K562 (cell line): Measurements from ENCODE around the gene PPP4C. TPM values are rescaled to one million over a fixed set of nuclear protein-coding genes. Genes with fewer than 3 reads are reported as not detected.
A peak's percentile ranks its signal among the peaks of the same experiment; 100 is the strongest.

Experiments used
- ADNP ChIP-seq: fragments of 200-800 bp; sonication (Bioruptor generic); IDR thresholded peaks from 2 replicates; pipeline ENCODE4 v1.6.1; 2016; ENCODE audit warnings: missing genetic modification characterization, missing compliant biosample characterization
- CREB3 ChIP-seq: fragments of 450-650 bp; conservative IDR thresholded peaks from 2 replicates; pipeline ENCODE4 v1.6.1; 2016; ENCODE audit warnings: missing genetic modification characterization, low read depth, mild to moderate bottlenecking, missing compliant biosample characterization, moderate library complexity
- IRF2 ChIP-seq: sonication (generic); formaldehyde crosslinking; IDR thresholded peaks from 2 replicates; pipeline ENCODE4 v1.8.1; 2022; ENCODE audit warnings: mild to moderate bottlenecking, missing genetic modification reagents
- MAX ChIP-seq: sonication (generic); formaldehyde crosslinking; IDR thresholded peaks from 2 replicates; pipeline ENCODE4 v1.9.0; 2022; ENCODE audit warnings: mild to moderate bottlenecking, missing genetic modification reagents
- MCM5 ChIP-seq: fragments of 450-650 bp; IDR thresholded peaks from 2 replicates; pipeline ENCODE4 v1.6.1; 2016; ENCODE audit warnings: low read depth
- MNT ChIP-seq, 2 experiments: fragments of 450-650 bp; conservative IDR thresholded peaks; 2 replicates each; pipeline ENCODE4 v1.6.1; 2017; ENCODE audit warnings: mild to moderate bottlenecking in 2 of 2, moderate library complexity in 2 of 2
- NCOA1 ChIP-seq: fragments of 450-650 bp; IDR thresholded peaks from 2 replicates; pipeline ENCODE4 v1.6.1; 2016; ENCODE audit warnings: low read depth
- NCOA4 ChIP-seq: fragments of 450-650 bp; IDR thresholded peaks from 2 replicates; pipeline ENCODE4 v1.6.1; 2018; ENCODE audit warnings: mild to moderate bottlenecking; ENCODE audit not compliant: partially characterized antibody
- NFXL1 ChIP-seq: fragments of 450-650 bp; formaldehyde crosslinking; IDR thresholded peaks from 2 replicates; pipeline ENCODE4 v1.4.0; 2021; ENCODE audit warnings: mild to moderate bottlenecking
- RCOR1 ChIP-seq, 2 experiments: IDR thresholded peaks; 2 replicates each; pipeline ENCODE4 v1.6.1; 2012; ENCODE audit warnings: low read depth in 2 of 2, low read length in 2 of 2, borderline replicate concordance in 1 of 2, improper control_type of control experiment in 1 of 2
- SIN3B ChIP-seq: fragments of 450-650 bp; IDR thresholded peaks from 2 replicates; pipeline ENCODE4 v1.6.1; 2017; ENCODE audit warnings: low read depth, mild to moderate bottlenecking, moderate library complexity
- SNIP1 ChIP-seq: fragments of 450-650 bp; IDR thresholded peaks from 2 replicates; pipeline ENCODE4 v1.7.1; 2017; ENCODE audit warnings: low read depth, mild to moderate bottlenecking
- SP1 ChIP-seq: sonication (generic); formaldehyde crosslinking; IDR thresholded peaks from 2 replicates; pipeline ENCODE4 v1.8.1; 2022; ENCODE audit warnings: mild to moderate bottlenecking, missing genetic modification reagents
- TAF15 ChIP-seq: fragments of 200-400 bp; formaldehyde crosslinking; IDR thresholded peaks from 2 replicates; pipeline ENCODE4 v1.6.1; 2017; ENCODE audit warnings: mild to moderate bottlenecking, low read depth, low read length, moderate library complexity
- TRIM24 ChIP-seq, 2 experiments: fragments of 450-650 bp; IDR thresholded peaks; 2 replicates each; pipeline ENCODE4 v1.6.1; 2016
- ZBTB26 ChIP-seq: fragments of 450-650 bp; formaldehyde crosslinking; IDR thresholded peaks from 2 replicates; pipeline ENCODE4 v1.4.0; 2022; ENCODE audit warnings: missing genetic modification characterization
- ZBTB8A ChIP-seq: fragments of 450-650 bp; IDR thresholded peaks from 2 replicates; pipeline ENCODE4 v1.6.1; 2018; ENCODE audit warnings: mild to moderate bottlenecking, moderate library complexity; ENCODE audit not compliant: partially characterized antibody
- ZNF165 ChIP-seq: fragments of 250-450 bp; sonication (Bioruptor Pico); IDR thresholded peaks from 2 replicates; pipeline ENCODE4 v1.4.0; 2020; ENCODE audit warnings: borderline replicate concordance
- ZNF174 ChIP-seq: fragments of 250-450 bp; sonication (Bioruptor Pico); IDR thresholded peaks from 2 replicates; pipeline ENCODE4 v1.4.0; 2020; ENCODE audit warnings: mild to moderate bottlenecking
- ZNF280B ChIP-seq: fragments of 250-450 bp; sonication (Bioruptor Pico); IDR thresholded peaks from 2 replicates; pipeline ENCODE4 v1.5.1; 2021; ENCODE audit warnings: mild to moderate bottlenecking
- ZNF639 ChIP-seq, 2 experiments: fragments of 200-800 bp in 1 of 2; sonication (Bioruptor generic) in 1 of 2; sonication (generic) in 1 of 2; formaldehyde crosslinking in 1 of 2; IDR thresholded peaks in 1 of 2; conservative IDR thresholded peaks in 1 of 2; 2 replicates each; pipeline versions ENCODE4 v1.5.0 to v1.6.1; 2016 to 2020; ENCODE audit warnings: missing compliant biosample characterization in 1 of 2, missing genetic modification characterization in 1 of 2, missing genetic modification reagents in 1 of 2
- ZNF778 ChIP-seq: fragments of 450-650 bp; formaldehyde crosslinking; IDR thresholded peaks from 2 replicates; pipeline ENCODE4 v1.4.0; 2020; ENCODE audit warnings: mild to moderate bottlenecking, moderate library complexity
- polyA plus RNA-seq, 8 experiments: library from polyadenylated mRNA; depleted of rRNA in 4 of 8; stranded (reverse) in 5 of 8; unstranded in 3 of 8; fragments of >200 nt; fragmentation: Nextera tagmentation in 2 of 8; fragmentation: Illumina TruSeq in 1 of 8; extraction: Ambion mirVana in 2 of 8; extraction: Trizol in 1 of 8; gene quantifications; 2 replicates each; pipeline versions ENCODE4 v1.2.1 to v1.2.3, GENCODE V29; 2011 to 2014; ENCODE audit warnings: inconsistent platforms in 1 of 8, missing spikeins in 1 of 8
- total RNA-seq, 7 experiments: library from RNA; depleted of rRNA in 6 of 7; stranded (reverse); fragments of >200 nt in 6 of 7; fragmentation: Illumina TruSeq in 2 of 7; extraction: Trizol in 2 of 7; gene quantifications; 2 replicates each; pipeline versions ENCODE4 v1.2.1 to v1.2.3, GENCODE V29; 2011 to 2021; ENCODE audit warnings: low replicate concordance in 1 of 7

PPP4C gene
- total and polyA plus RNA-seq, 9 of the 15 experiments (the other 6 are each of a cell fraction or from before 2014, with no cell fraction given): 3.5 to 183 (median 131) TPM

- TF ChIP-seq ZNF639 (CRISPR knock-in tag; conservative IDR thresholded peaks at IDR 0.05 in 1 of 2, IDR thresholded peaks at IDR 0.05 in 1 of 2) (no peak), TRIM24 (IDR thresholded peaks at IDR 0.05) (peak in 1 of 2 experiments; percentile 81; a peak in 2 of 4 replicates), ZBTB26 (CRISPR knock-in tag) (no peak), MAX (no peak), ZNF165 (CRISPR knock-in tag) (no peak), MCM5 (no peak), NFXL1 (CRISPR knock-in tag) (no peak), MNT (conservative IDR thresholded peaks at IDR 0.05) (no peak), CREB3 (tag) (no peak), NCOA4 (no peak), ZNF280B (no peak), TAF15 (no peak), IRF2 (no peak), SNIP1 (no peak), ADNP (tag) (peak; percentile 44; the same call in 1 of the 2 replicates), ZNF778 (CRISPR knock-in tag) (no peak), SIN3B (no peak), ZBTB8A (no peak), ZNF174 (CRISPR knock-in tag) (no peak), NCOA1 (no peak), SP1 (no peak), RCOR1 (IDR thresholded peaks at IDR 0.05; ENCODE audit: borderline replicate concordance in 1 of 2, low read depth in 2 of 2, low read length in 2 of 2) (peak in 1 of 2 experiments; percentile 53; a peak in 1 of 4 replicates)
Measured at GRCh38 chr16:30087181-30087898, 11.5 kb downstream of the PPP4C start (continued).
